ENCODE data around the gene ORC1.

GRCh38 chr1:52420713-52421112, 16.5 kb upstream of the ORC1 start:
- no peak for TF ChIP-seq CTCF (IDR thresholded peaks at IDR 0.05)
- TF ChIP-seq POLR2A (IDR thresholded peaks at IDR 0.05) = no peak
